Measurements from ENCODE around the gene EFHD2.
"Not testable (repeated sequence)": the region's sequence is repeated elsewhere in the genome, so short reads cannot be mapped to it uniquely, and the experiment has no call there.

EFHD2 gene

DNA sequence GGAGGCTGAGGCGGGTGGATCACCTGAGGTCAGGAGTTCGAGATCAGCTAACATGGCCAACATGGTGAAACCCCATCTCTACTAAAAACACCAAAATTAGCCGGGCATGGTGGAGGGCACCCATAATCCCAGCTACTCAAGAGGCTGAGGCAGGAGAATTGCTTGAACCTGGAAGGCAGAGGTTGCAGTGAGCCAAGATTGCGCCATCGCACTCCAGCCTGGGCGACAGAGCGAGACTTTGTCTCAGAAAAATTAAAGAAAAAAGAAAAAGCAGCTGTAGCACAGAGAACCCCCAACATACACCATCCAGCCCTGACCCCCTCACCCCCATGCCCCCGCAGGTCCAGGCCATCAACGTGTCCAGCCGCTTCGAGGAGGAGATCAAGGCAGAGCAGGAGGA is 18.6 kb downstream of the EFHD2 start:
- WGBS (ENCODE audit: extremely low coverage, insufficient coverage, insufficient read length), result no CpG with 5 or more reads among the region's 11 CpGs
- H3K4me3 ChIP-seq (ENCODE audit: low read depth, low read length); H2AK5ac ChIP-seq (ENCODE audit: low read length); H3K79me1 ChIP-seq (ENCODE audit: low read length); H3K4me2 ChIP-seq (ENCODE audit: low read length); H3K14ac ChIP-seq (ENCODE audit: low read length); H3K23ac ChIP-seq (ENCODE audit: low read length); H2BK12ac ChIP-seq (ENCODE audit: low read length); H3K9ac ChIP-seq (ENCODE audit: low read length); H3K9me3 ChIP-seq (ENCODE audit: insufficient read depth, low read depth, low read length); H3K4ac ChIP-seq (ENCODE audit: low read depth, low read length); H2AFZ ChIP-seq (ENCODE audit: insufficient read depth, low read length, poor library complexity); H2BK120ac ChIP-seq (ENCODE audit: insufficient read depth, low read length, poor library complexity); H3K18ac ChIP-seq (ENCODE audit: low read length); DNase-seq; H3K79me2 ChIP-seq (ENCODE audit: control insufficient read depth, insufficient read depth, low read length, poor library complexity); H4K8ac ChIP-seq (ENCODE audit: low read depth, low read length); H3K27ac ChIP-seq (ENCODE audit: low read depth, low read length); H3K27me3 ChIP-seq (ENCODE audit: insufficient read depth, low read length); H4K12ac ChIP-seq (ENCODE audit: low read depth, low read length); H3K4me1 ChIP-seq (ENCODE audit: control insufficient read depth in 1 of 2, insufficient read depth in 2 of 2, low read length in 2 of 2); H2BK5ac ChIP-seq (ENCODE audit: low read depth, low read length, poor library complexity); H4K91ac ChIP-seq (ENCODE audit: low read depth, low read length): not testable (repeated sequence)
- H3K36me3 ChIP-seq (ENCODE audit: control insufficient read depth in 1 of 2, insufficient read depth in 2 of 2, low read length in 2 of 2), result peaks cover 7 to 14% of the 10 kb centered on the region in 2 experiments

DNA sequence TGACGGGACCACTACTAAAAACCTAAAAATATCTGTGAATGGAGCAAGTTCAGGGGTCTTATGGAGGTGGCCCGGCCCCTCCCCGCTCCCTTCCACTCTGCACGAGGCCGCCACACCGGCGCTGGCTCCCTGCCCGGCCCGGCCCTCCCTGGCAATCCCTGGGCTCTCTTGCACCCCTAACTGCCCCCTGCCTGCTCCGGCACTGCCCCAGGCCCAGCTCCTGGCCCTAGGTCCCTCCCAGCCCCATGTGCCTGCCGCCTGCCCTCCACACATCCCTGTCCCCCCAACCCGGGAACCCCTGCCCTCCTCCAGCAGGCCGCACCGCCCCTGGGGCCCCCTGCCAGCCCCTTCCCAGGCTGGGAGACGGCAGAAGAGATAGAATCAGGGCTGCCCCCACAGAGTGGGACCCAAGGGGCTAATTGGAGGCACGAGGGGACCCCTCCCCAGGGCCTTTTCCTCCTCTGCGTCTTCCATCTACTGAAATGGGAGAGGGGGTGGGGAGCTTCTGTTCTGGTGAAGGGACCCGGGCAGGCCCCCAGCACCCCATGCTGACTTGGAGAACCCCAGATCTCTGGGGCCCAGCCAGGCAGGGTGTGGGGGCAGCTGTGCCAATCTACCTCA is 19.2 kb downstream of the EFHD2 start:
- no peak overlapping the region for H4K91ac ChIP-seq (ENCODE audit: low read depth, low read length)
- no peak overlapping the region for H3K18ac ChIP-seq (ENCODE audit: low read length)
- no peak overlapping the region for H3K27ac ChIP-seq (ENCODE audit: low read depth, low read length)
- H3K79me1 ChIP-seq (ENCODE audit: low read length), result no peaks in the 10 kb centered on the region
- H3K9ac ChIP-seq (ENCODE audit: low read length), result no peak overlapping the region
- H3K36me3 ChIP-seq (ENCODE audit: control insufficient read depth in 1 of 2, insufficient read depth in 2 of 2, low read length in 2 of 2), result peaks cover 7 to 14% of the 10 kb centered on the region in 2 experiments
- H3K79me2 ChIP-seq (ENCODE audit: control insufficient read depth, insufficient read depth, low read length, poor library complexity), result no peaks in the 10 kb centered on the region
- H2BK120ac ChIP-seq (ENCODE audit: insufficient read depth, low read length, poor library complexity), result no peak overlapping the region
- no peak overlapping the region for H3K4ac ChIP-seq (ENCODE audit: low read depth, low read length)
- DNase-seq, result no peak
- H2BK5ac ChIP-seq (ENCODE audit: low read depth, low read length, poor library complexity), result no peak overlapping the region
- H3K4me2 ChIP-seq (ENCODE audit: low read length), result no peak overlapping the region
- no peak overlapping the region for H2AK5ac ChIP-seq (ENCODE audit: low read length)
- H3K14ac ChIP-seq (ENCODE audit: low read length), result no peak overlapping the region
- no peak overlapping the region for H4K12ac ChIP-seq (ENCODE audit: low read depth, low read length)
- H3K23ac ChIP-seq (ENCODE audit: low read length), result no peak overlapping the region
- H3K4me3 ChIP-seq (ENCODE audit: low read depth, low read length), result no peak overlapping the region
- H2BK12ac ChIP-seq (ENCODE audit: low read length), result no peak overlapping the region
- H4K8ac ChIP-seq (ENCODE audit: low read depth, low read length), result no peak overlapping the region
- H2AFZ ChIP-seq (ENCODE audit: insufficient read depth, low read length, poor library complexity), result no peak overlapping the region
- no peaks in the 10 kb centered on the region for H3K9me3 ChIP-seq (ENCODE audit: insufficient read depth, low read depth, low read length)
- H3K4me1 ChIP-seq (ENCODE audit: control insufficient read depth in 1 of 2, insufficient read depth in 2 of 2, low read length in 2 of 2), result peaks cover 0 to 3% of the 10 kb centered on the region in 2 experiments
- WGBS (ENCODE audit: extremely low coverage, insufficient coverage, insufficient read length), result no CpG with 5 or more reads among the region's 18 CpGs
- no peaks in the 10 kb centered on the region for H3K27me3 ChIP-seq (ENCODE audit: insufficient read depth, low read length)

DNA sequence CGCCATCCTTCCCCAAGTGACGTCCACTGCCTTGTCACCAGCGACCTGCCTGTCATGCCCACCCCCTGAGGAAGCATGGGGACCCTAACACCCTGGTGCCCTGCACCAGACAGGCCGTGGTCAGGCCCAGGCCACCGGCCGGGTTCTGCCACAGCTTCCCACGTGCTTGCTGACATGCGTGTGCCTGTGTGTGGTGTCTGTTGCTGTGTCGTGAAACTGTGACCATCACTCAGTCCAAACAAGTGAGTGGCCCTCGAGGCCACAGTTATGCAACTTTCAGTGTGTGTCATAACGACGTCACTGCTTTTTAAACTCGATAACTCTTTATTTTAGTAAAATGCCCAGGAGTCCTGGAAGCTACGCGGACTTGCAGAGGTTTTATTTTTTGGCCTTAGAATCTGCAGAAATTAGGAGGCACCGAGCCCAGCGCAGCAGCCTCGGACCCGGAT is 20.0 kb downstream of the EFHD2 start:
- Histone ChIP-seq H3K23ac (ENCODE audit: low read length) (no peak overlapping the region), H4K8ac (ENCODE audit: low read depth, low read length) (no peak overlapping the region), H3K14ac (ENCODE audit: low read length) (no peak overlapping the region), H2BK5ac (ENCODE audit: low read depth, low read length, poor library complexity) (no peak overlapping the region), H3K4me3 (ENCODE audit: low read depth, low read length) (no peak overlapping the region), H3K79me1 (ENCODE audit: low read length) (no peaks in the 10 kb centered on the region), H4K12ac (ENCODE audit: low read depth, low read length) (no peak overlapping the region), H3K27me3 (ENCODE audit: insufficient read depth, low read length) (no peaks in the 10 kb centered on the region), H3K18ac (ENCODE audit: low read length) (no peak overlapping the region), H3K9ac (ENCODE audit: low read length) (no peak overlapping the region), H3K4ac (ENCODE audit: low read depth, low read length) (no peak overlapping the region), H3K9me3 (ENCODE audit: insufficient read depth, low read depth, low read length) (no peaks in the 10 kb centered on the region), H3K4me2 (ENCODE audit: low read length) (no peak overlapping the region), H2AK5ac (ENCODE audit: low read length) (no peak overlapping the region), H4K91ac (ENCODE audit: low read depth, low read length) (no peak overlapping the region), H3K4me1 (ENCODE audit: control insufficient read depth in 1 of 2, insufficient read depth in 2 of 2, low read length in 2 of 2) (peaks cover 0 to 3% of the 10 kb centered on the region in 2 experiments), H2BK12ac (ENCODE audit: low read length) (no peak overlapping the region), H3K36me3 (ENCODE audit: control insufficient read depth in 1 of 2, insufficient read depth in 2 of 2, low read length in 2 of 2) (peaks cover 7 to 14% of the 10 kb centered on the region in 2 experiments), H3K79me2 (ENCODE audit: control insufficient read depth, insufficient read depth, low read length, poor library complexity) (no peaks in the 10 kb centered on the region), H2BK120ac (ENCODE audit: insufficient read depth, low read length, poor library complexity) (no peak overlapping the region), H2AFZ (ENCODE audit: insufficient read depth, low read length, poor library complexity) (no peak overlapping the region), H3K27ac (ENCODE audit: low read depth, low read length) (no peak overlapping the region)
- WGBS (ENCODE audit: extremely low coverage, insufficient coverage, insufficient read length), result no CpG with 5 or more reads among the region's 19 CpGs
- DNase-seq, result peak; percentile 89 to 95

DNA sequence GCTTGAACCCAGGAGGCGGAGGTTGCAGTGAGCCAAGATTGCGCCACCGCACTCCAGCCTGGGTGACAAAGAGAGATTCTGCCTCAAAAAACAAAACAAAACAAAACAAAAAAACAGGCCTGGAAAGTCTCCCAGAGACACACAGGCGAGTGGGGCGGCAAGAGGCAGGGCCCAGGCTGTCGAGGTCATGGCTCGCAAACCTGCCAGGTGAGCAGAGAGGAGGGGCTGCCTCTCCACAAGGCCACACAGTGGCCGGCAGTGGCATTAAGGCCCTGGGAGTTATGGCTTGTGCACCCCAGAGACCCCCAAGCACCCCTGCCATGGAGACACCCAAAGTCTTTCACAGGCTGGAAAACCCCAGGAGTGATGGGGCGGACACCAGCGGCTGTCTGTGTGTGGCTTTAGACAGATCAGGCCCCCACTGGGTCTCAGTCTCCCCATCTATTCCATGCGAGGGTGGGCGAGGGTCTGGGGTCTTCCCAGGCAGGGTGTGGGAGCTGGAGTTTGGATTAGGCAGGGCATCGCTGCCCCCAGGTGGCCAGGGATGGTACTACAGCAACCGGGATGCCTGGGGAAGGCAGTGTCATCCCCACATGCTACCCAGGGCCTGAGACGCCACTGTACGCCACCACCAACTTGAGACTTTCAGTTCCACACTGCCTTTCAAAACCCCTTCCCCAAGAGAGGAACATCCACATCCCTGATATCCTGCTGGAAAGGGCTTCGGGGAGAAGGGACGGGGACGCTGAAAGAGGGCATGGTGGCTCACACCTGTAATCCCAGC is 21.3 kb downstream of the EFHD2 start:
- Histone ChIP-seq H2AK5ac (ENCODE audit: low read length) (no peak overlapping the region), H3K4me1 (ENCODE audit: control insufficient read depth in 1 of 2, insufficient read depth in 2 of 2, low read length in 2 of 2) (peaks cover 0 to 3% of the 10 kb centered on the region in 2 experiments), H3K18ac (ENCODE audit: low read length) (no peak overlapping the region), H2BK5ac (ENCODE audit: low read depth, low read length, poor library complexity) (no peak overlapping the region), H3K14ac (ENCODE audit: low read length) (no peak overlapping the region), H3K23ac (ENCODE audit: low read length) (no peak overlapping the region), H3K36me3 (ENCODE audit: control insufficient read depth in 1 of 2, insufficient read depth in 2 of 2, low read length in 2 of 2) (peaks cover 3 to 10% of the 10 kb centered on the region in 2 experiments), H3K79me2 (ENCODE audit: control insufficient read depth, insufficient read depth, low read length, poor library complexity) (no peaks in the 10 kb centered on the region), H2BK120ac (ENCODE audit: insufficient read depth, low read length, poor library complexity) (no peak overlapping the region), H3K9ac (ENCODE audit: low read length) (no peak overlapping the region), H2AFZ (ENCODE audit: insufficient read depth, low read length, poor library complexity) (no peak overlapping the region), H3K9me3 (ENCODE audit: insufficient read depth, low read depth, low read length) (peaks cover 3% of the 10 kb centered on the region), H3K27me3 (ENCODE audit: insufficient read depth, low read length) (no peaks in the 10 kb centered on the region), H3K79me1 (ENCODE audit: low read length) (no peaks in the 10 kb centered on the region), H4K91ac (ENCODE audit: low read depth, low read length) (no peak overlapping the region), H2BK12ac (ENCODE audit: low read length) (no peak overlapping the region), H4K12ac (ENCODE audit: low read depth, low read length) (no peak overlapping the region), H3K4me2 (ENCODE audit: low read length) (no peak overlapping the region), H3K27ac (ENCODE audit: low read depth, low read length) (no peak overlapping the region), H3K4me3 (ENCODE audit: low read depth, low read length) (peak overlapping the region; percentile 14), H3K4ac (ENCODE audit: low read depth, low read length) (no peak overlapping the region), H4K8ac (ENCODE audit: low read depth, low read length) (no peak overlapping the region)
- no CpG with 5 or more reads among the region's 19 CpGs for WGBS (ENCODE audit: extremely low coverage, insufficient coverage, insufficient read length)
- peak; percentile 57 to 75 for DNase-seq
